GM19193 (cell line): ENCODE data around the gene RECQL5.
A peak's percentile ranks its signal among the peaks of the same experiment; 100 is the strongest.

ENCODE experiments used
- POLR2A ChIP-seq: IDR thresholded peaks from 4 replicates; pipeline ENCODE4 v1.6.1; 2011; ENCODE audit not compliant: insufficient read depth, insufficient read length; ENCODE audit errors: extremely low read depth

The RECQL5 gene

DNA sequence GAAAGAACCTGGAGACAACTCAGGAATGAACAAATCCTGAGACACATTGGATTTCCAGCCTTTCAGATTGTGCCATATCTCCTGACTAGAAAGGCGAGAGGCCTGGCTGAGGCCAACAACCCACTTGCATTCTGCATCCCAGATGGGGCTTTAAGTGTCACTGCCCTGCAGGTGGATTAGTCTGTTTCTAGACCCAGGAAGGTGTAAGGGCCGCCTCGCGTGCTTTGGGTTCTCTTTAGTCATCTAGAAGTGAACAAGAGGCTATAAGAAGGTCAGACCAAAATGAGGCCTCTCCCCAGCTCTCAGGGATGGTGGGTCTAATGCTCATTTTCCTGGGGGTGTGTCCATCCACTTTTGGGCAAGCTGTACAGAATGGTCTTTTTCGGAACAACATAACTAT lies 5.1 kb upstream of the RECQL5 start:
- TF ChIP-seq POLR2A: no peak

DNA sequence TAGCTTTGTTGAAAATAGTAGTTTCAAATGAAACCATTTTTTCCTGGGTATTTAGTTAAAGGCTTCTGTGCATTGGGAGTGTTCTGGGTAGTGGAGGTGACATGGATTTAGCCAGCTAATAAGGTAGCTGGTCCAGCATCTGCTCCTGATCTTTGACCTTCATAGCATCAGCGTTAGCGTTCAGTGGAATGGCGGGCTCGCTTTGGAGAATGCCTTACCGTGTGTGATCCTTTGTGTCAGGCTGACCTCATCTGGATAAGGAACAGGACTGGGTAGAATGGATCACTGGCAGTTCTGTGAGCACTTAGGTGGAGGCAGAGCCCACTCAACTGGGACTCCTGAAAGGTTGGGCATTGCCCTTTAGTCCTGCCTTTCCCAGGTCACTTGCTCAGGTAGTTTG lies 3.9 kb upstream of the RECQL5 start:
- no peak for TF ChIP-seq POLR2A

DNA sequence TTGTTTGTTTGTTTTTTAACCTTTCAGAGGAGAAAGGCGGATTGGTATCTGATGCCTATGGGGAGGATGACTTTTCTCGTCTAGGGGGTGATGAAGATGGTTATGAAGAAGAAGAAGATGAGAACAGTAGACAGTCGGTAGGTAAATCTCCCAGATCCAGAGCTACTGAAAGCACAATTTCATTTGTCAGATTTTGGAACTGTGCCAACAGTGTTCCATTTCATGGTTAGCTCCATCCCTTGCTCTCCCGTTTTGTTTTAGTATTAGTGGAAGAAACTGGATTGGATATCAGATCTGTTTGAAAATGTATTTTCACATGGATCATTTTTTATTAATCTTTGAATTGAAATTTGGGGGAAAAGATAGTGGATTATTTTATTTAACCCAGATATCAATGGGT lies 1.5 kb upstream of the RECQL5 start:
- TF ChIP-seq POLR2A: no peak

DNA sequence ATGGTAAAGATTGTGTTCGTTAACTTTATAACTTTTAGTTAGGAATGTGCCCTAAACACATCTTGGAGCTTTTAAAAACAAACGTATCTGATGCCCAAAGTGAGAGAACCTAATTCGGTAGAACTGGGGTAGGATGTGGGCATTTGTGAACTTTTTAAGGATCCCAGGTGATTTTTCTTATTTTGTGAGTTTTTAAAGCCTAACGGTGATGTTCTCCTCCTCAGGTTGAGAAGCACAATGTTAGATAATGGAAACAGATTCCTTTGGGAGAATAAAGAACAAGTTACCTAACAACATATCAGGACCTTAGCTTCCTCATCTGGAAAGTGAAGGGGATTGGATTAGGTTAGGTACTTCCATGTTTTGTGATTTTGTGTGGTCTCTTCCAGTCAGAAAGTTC lies 871 bp upstream of the RECQL5 start:
- no peak for TF ChIP-seq POLR2A

DNA sequence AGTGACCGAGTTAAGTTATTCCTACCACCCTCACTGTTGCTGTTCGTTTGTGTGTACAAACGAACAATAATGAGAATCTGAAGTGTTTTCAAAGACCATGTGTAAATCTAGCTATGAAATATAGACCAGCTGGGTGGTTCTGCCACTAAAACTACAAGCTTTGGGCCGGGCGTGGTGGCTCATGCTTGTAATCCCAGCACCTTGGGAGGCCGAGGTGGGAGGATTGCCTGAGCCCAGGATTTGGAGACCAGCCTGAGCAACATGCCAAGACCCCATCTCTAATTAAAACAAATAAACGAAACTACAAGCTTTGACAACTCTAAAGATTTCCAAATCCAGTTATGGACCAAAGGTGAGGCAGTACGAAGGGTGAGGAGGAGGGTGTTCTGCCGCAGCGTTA lies 973 bp downstream of the RECQL5 start:
- TF ChIP-seq POLR2A: no peak

DNA sequence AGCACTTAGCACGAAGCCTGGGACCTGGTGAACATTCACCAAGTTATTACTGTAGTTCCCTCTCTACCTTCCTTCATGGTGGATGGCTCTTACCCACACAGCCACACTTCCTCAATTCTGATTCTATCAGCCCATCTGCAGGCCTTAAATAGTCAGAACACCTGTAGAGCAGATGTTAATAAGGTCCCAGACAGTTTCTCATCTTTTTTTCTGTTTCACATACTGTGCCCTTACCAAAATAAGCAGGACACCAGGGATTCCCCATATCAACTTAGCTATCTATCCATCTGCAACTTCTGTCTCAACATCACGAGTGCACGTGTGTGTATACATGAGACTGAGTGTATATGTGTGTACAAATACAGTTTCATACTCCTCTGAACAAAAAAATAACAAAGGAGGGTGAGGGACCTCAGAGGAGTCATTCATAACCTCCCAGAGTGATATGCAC lies 2.8 kb downstream of the RECQL5 start:
- TF ChIP-seq POLR2A: no peak

DNA sequence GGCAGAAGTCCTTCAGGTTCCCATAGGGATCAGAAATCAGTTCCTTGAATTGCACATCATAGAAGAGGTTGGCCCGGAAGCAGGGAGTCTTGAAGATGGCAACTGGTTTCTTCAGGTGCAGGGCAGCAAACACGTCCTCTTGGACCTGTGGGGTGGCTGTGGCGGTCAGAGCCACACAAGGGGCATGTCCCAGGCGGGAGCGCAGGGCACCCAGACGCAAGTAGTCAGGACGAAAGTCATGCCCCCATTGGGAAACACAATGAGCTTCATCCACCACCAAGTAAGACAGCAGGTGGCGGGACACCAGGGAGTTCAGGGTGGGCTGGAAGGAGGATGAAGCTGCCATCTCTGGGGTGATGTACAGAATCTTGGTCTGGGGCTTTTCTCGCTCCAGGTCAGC lies 4.4 kb downstream of the RECQL5 start:
- no peak for TF ChIP-seq POLR2A

DNA sequence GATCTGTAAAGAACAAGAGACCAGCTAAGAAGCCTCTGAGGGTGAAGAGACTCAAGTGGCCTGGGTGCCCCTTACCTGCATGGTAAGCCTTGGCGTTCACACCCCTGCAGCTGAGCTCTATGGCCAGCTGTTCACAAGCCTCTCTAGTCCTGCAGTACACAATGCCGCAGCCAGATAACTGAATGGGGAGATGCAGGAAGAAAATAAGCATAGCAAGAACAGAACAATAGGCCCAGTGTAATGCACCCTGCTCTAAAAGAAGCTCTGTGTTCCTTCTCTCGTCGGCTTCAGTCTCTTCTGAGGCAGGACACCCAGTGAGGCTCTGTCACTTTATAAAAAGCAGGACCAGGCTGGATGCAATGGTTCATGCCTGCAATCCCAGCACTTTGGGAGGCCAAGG lies 5.4 kb downstream of the RECQL5 start:
- TF ChIP-seq POLR2A: no peak

DNA sequence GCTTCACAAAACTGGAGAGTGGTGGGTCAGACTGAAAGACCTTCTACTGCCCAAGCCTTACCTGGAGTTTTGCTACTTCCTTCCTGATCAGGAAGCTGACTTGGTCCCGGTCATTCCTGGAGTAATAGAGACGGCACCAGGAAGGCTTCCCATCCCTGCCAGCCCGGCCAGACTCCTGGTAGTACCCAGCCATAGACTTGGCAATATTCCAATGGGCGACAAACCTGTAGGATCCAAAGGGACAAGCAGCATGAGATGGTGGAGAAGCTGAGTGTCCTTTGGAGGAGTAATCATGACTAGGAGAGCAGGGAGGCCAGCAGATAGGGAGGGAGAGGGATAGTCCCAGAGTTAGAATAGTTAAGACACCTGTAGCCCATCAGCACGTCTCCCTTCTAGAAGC lies 8.7 kb downstream of the RECQL5 start:
- TF ChIP-seq POLR2A: no peak

DNA sequence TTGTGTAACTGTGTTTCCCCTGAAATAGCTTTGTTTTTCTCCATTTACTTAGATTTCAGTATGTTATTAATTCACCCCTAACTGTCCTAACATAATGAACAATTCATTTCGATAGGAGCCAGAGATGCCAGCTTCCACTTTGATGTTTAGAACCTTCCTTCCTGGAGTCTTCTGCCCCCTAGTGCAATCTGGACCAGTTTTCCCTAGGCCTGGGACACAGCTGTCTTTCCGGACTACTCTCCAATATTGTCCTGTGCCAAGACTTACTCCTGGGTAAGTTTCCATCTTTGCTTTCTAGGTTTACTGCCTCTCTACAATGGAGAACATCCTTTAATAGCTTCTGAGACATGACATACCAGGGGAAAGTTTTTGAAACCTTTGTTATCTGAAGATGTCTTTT lies 12.8 kb downstream of the RECQL5 start:
- TF ChIP-seq POLR2A: no peak

DNA sequence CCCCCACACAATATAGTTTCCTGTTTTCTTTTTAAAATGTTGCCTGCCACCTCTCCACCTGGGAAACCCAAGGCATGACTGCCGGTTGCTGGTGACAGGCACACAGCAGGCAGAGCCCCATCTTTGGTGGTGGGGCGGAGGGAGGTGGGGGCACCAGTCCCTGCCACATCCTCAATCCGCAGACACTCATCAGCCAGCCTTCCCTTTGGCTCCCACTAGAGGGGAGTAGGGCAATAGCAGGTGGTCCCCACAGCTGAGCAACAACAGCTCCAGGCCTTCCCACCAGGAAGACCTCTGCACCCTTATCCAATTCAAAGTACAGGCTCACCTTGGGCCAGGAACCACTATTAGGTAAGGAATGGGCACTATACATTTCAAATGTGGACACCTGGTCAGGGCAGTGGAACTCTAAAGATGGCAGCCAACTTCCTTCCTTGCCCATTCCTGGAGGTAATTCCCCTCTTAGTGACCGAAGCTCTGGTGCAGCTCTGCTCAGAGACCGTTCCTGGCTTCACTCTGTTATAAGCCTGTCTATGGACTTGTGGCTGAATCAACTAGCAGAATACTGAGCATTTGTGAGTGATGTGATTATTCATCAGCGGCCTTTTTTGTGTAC lies 13.9 kb downstream of the RECQL5 start:
- no peak for TF ChIP-seq POLR2A

DNA sequence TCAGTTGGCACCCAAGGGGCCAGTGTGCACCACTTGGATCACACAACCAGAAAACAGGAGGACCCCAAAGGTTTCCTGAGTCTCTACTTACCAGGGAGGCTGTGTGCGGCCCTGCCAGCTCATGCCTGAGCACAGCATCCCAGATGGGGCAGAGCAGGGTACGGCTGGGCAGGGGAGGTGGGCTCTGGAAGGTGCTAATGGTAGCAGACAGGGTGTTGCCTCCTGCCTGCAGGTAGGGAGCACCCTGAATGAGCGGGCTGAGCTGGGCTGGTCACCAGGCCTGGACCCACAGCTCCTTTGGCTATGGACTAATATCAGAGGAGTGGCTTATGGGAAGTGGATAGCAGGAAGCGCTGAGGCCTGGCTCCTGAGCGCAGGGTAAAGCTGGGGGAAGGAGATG lies 14.6 kb downstream of the RECQL5 start:
- TF ChIP-seq POLR2A: no peak

DNA sequence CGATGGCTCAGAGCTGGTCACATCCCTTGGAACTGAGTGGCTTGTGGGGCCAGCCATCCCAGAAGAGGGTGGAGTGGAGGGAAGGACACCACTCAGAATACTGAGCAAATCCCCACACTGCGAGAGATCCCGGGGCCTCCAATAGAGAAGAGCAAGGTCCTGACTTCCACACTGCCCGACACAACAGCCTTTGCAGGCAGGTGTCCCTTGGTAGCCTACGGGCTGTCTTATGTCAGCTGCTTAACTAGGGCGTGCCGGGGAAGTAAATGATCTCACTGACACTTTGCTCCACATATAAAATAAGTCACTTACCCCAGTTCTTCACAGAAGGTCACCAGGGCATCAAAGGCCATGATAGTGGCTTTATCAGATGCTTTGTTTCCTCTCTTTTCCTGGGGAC lies 16.1 kb downstream of the RECQL5 start:
- no peak for TF ChIP-seq POLR2A

DNA sequence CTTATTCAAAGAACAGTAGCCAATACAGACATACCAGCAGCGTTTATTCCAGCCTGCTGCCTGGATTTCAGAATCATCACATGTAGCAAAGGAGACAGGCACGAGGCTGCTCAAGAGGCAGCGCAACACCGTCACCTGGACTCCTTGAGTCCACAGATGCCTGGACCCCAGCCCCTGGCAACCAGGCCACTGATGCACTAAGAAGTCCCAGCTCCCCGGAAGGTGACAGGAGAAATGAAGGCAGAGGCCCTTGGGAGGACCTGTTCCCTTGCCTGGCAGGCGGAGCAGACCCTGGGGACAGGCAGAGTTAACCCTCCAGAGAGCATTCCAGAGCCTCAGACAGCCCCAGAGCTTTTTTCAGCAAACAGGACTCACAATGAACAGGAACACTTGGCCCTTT lies 17.3 kb downstream of the RECQL5 start:
- no peak for TF ChIP-seq POLR2A

DNA sequence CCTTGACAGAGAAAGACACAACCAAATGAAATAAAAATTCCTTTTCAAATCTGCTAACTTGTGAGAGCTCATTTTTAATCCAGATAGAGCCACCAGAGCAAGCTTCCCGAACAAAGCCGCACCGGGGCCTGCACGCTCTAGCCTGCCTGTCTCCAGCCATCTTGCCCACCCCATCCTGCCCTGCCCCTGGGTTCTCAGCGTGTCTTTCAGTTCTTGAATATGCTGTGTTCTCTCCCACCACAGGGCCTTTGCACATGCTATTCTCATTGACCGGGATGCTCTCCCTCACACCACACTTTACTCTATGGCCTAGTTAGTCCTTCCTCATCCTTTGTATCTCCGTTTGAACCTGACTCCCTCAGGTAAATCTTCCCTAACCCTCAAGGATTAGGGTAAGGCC lies 19.0 kb downstream of the RECQL5 start:
- TF ChIP-seq POLR2A: no peak

DNA sequence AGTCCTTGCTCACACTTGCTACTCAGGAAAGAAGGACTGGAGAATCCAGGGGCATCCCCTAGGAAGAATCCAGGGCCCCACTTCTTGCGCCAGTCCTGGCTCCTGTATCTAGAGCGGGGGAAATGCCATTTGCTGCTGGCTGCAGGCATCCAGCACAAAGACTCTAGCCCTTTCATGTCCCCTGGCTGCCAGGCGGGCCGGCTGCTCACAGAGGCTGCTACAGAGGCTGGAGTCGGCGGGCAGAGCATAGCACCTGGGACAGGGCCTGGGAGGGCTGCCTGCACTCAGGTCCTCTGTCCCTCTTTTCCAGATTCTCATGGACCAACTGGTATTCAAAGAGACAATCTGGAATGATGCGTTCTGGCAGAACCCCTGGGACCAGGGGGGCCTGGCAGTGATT lies 19.9 kb downstream of the RECQL5 start:
- TF ChIP-seq POLR2A: no peak

DNA sequence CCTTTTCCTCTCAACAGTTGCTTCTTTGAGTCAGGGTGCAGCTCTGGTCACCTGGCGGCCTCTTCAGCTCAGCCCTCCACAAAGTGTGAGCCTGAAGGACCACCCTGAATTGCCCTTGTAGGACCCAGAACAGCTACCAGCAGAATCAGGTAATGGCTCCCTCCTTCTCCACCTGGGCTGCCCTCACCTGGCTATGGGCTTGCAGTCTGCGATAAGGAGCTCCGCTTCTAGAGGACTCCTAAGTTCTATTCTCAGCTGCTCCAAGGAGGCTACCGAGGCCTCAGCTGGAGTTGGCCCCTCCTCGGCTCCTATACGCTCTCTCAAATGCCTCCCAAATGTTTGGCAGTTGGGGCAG lies 20.3 kb downstream of the RECQL5 start:
- TF ChIP-seq POLR2A: no peak

DNA sequence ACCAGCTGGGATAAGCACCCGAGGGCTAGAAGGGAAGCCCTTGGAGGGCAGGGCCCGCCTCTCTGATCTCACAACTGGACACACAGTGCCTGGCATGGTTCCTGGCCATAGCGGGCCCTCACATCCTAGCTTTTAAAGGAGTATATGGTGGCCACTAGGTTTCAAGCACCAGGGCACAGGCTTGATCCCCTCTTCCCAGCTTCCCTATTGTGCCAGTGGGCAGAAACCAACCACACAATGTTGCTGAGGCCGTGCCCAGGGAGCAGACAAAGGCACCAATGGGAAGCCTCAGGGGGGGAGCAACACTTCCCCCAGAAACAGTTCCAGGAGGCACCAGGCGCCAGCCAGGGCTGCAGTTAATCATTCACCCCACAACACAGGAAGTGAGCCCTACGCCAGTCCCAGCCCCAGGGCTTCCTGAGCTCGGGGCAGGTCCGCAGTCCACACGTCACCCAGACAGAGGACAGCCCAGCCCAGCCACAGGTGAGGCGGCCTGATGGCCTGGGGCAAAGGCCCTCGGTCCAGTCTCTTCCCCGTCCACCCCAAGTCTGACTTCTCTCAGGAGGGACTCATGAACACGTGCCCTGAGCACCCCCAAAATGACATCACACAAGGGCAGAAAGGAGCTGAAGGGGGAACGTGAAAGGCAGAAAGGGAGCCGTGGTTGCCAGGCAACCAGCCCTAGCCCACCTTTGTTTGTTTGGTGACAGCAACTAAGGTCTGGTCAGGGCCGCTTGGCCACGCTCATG lies 20.9 kb downstream of the RECQL5 start:
- TF ChIP-seq POLR2A: peak; percentile 57

DNA sequence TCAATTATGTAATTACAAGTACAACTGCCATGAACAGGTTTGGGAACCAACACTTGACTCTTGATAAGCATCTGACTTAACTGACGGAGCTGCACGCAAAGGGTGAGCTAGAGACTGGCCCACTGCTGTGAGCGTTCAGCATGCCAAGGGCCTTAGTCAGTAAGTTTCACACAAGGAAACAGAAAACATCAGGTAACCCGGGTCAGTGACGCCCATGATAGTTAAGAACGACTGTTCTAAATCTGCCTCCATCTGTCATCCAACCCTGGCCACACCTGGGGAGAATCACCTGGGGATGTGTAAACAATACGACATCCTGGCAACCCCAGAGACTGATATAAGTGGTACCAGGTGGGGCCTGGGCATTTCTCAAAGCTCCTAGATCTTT lies 21.5 kb downstream of the RECQL5 start:
- no peak for TF ChIP-seq POLR2A
